Smooth muscle cell (in vitro differentiated cells): ENCODE data around the gene YAP1. TPM values are rescaled to one million over a fixed set of nuclear protein-coding genes. Genes with fewer than 3 reads are reported as not detected.

Experiments used
- DNase-seq: peaks from one replicate; lab custom pipeline; 2025; ENCODE audit not compliant: unreplicated experiment; lab: John Stamatoyannopoulos, UW
- H2AFZ ChIP-seq: fragments of 200-600 bp; sonication (generic); 2 replicates; pipeline ENCODE4 v1.6.0; 2016; ENCODE audit warnings: antibody characterized with exemption, low read depth, mild to moderate bottlenecking
- H3F3A ChIP-seq: fragments of 200-600 bp; sonication (generic); 2 replicates; pipeline ENCODE4 v1.6.0; 2017; ENCODE audit warnings: antibody characterized with exemption, low read depth
- H3K27ac ChIP-seq: fragments of 200-600 bp; sonication (generic); 2 replicates; pipeline ENCODE4 v1.5.1; 2016; ENCODE audit warnings: low read depth, mild to moderate bottlenecking
- H3K27me3 ChIP-seq: fragments of 200-600 bp; sonication (generic); 2 replicates; pipeline ENCODE4 v1.6.1; 2016; ENCODE audit warnings: low read depth, mild to moderate bottlenecking
- H3K36me3 ChIP-seq: fragments of 200-600 bp; sonication (generic); 2 replicates; pipeline ENCODE4 v1.5.1; 2016; ENCODE audit warnings: low read depth
- H3K4me1 ChIP-seq: fragments of 200-600 bp; sonication (generic); 2 replicates; pipeline ENCODE4 v1.5.1; 2016; ENCODE audit warnings: low read depth
- H3K4me2 ChIP-seq: fragments of 200-600 bp; sonication (generic); 2 replicates; pipeline ENCODE4 v1.6.0; 2016; ENCODE audit warnings: mild to moderate bottlenecking
- H3K4me3 ChIP-seq: fragments of 200-600 bp; sonication (generic); 2 replicates; pipeline ENCODE4 v1.5.1; 2016; ENCODE audit warnings: mild to moderate bottlenecking
- H3K79me2 ChIP-seq: fragments of 200-600 bp; sonication (generic); 2 replicates; pipeline ENCODE4 v1.6.0; 2016; ENCODE audit warnings: low read depth, mild to moderate bottlenecking
- H3K9ac ChIP-seq: fragments of 200-600 bp; sonication (generic); 2 replicates; pipeline ENCODE4 v1.6.0; 2016; ENCODE audit warnings: low read depth
- H3K9me3 ChIP-seq: fragments of 200-600 bp; sonication (generic); replicated peaks from 2 replicates; pipeline ENCODE4 v1.5.1; 2016; ENCODE audit warnings: low read depth
- H4K20me1 ChIP-seq: fragments of 200-600 bp; sonication (generic); 2 replicates; pipeline ENCODE4 v1.6.0; 2016; ENCODE audit warnings: low read depth
- CTCF ChIP-seq: fragments of 200-600 bp; sonication (generic); IDR thresholded peaks from 2 replicates; pipeline ENCODE4 v1.5.1; 2017; ENCODE audit warnings: borderline replicate concordance, mild to moderate bottlenecking, antibody characterized with exemption; ENCODE audit not compliant: insufficient read depth, poor library complexity, severe bottlenecking
- WGBS: methylation state at CpG from one replicate; pipeline ENCODE4 v1.1.7; 2016; ENCODE audit warnings: low lambda C conversion rate; 5-methylcytosine and 5-hydroxymethylcytosine counted together
- polyA plus RNA-seq: library from polyadenylated mRNA; unstranded; fragments of >200 nt; fragmentation: Nextera tagmentation; extraction: Ambion mirVana; gene quantifications from 2 replicates; pipeline ENCODE4 v1.2.1, GENCODE V29; 2016
- total RNA-seq: library from RNA; depleted of rRNA; stranded (reverse); fragments of >200 nt; gene quantifications from 2 replicates; pipeline ENCODE4 v1.2.3, GENCODE V29; 2014

Gene YAP1
- total and polyA plus RNA-seq, 2 experiments from 2014 or later: 25.1 to 174 TPM

- Histone ChIP-seq H3K4me1 (peaks cover 8% of the 10 kb centered on the region), H3K4me2 (peak overlapping the region; percentile 83), H3K4me3 (peak overlapping the region; percentile 45), H3K27me3 (no peaks in the 10 kb centered on the region), H3K9me3 (no peaks in the 10 kb centered on the region), H3K27ac (peak overlapping the region; percentile 34), H3F3A (peaks cover 8% of the 10 kb centered on the region), H2AFZ (peak overlapping the region; percentile 49), H3K9ac (no peak overlapping the region), H4K20me1 (no peaks in the 10 kb centered on the region), H3K36me3 (no peaks in the 10 kb centered on the region), H3K79me2 (no peaks in the 10 kb centered on the region)
- TF ChIP-seq CTCF: peak; percentile 14
- WGBS: 21% methylated on average over 35 of the region's 39 CpGs
- DNase-seq: peak; percentile 11
These were observed 158.1 kb downstream of the YAP1 start for GRCh38 chr11:102268083-102268984.

- 29% methylated on average over 6 of the region's 6 CpGs for WGBS
- Histone ChIP-seq H3K9me3 (no peaks in the 10 kb centered on the region), H3K4me2 (peak overlapping the region; percentile 83), H3K27ac (no peak overlapping the region), H2AFZ (peak overlapping the region; percentile 49), H3K4me3 (peak overlapping the region; percentile 45), H3K4me1 (peaks cover 8% of the 10 kb centered on the region), H3K79me2 (no peaks in the 10 kb centered on the region), H3K27me3 (no peaks in the 10 kb centered on the region), H4K20me1 (no peaks in the 10 kb centered on the region), H3F3A (peaks cover 4% of the 10 kb centered on the region), H3K9ac (no peak overlapping the region), H3K36me3 (no peaks in the 10 kb centered on the region)
- TF ChIP-seq CTCF: no peak
- no peak for DNase-seq
These were observed 158.8 kb downstream of the YAP1 start for GRCh38 chr11:102268985-102269470.

- Histone ChIP-seq H3K79me2 (no peaks in the 10 kb centered on the region), H3K36me3 (no peaks in the 10 kb centered on the region), H3K27ac (no peak overlapping the region), H3K4me3 (no peak overlapping the region), H3F3A (peaks cover 4% of the 10 kb centered on the region), H4K20me1 (no peaks in the 10 kb centered on the region), H3K4me1 (peaks cover 8% of the 10 kb centered on the region), H3K9ac (no peak overlapping the region), H3K27me3 (no peaks in the 10 kb centered on the region), H3K4me2 (peak overlapping the region; percentile 22), H2AFZ (no peak overlapping the region), H3K9me3 (no peaks in the 10 kb centered on the region)
- WGBS: 44% methylated on average over 2 of the region's 2 CpGs
- no peak for TF ChIP-seq CTCF
- no peak for DNase-seq
These were observed 159.7 kb downstream of the YAP1 start for GRCh38 chr11:102269927-102270326.
